ENCODE measurements around the gene S100A1. TPM values are rescaled to one million over a fixed set of nuclear protein-coding genes. Genes with fewer than 3 reads are reported as not detected.
"Not testable (repeated sequence)": the region's sequence is repeated elsewhere in the genome, so short reads cannot be mapped to it uniquely, and the experiment has no call there.

Gene S100A1
- polyA plus RNA-seq, 1 donor from 2014 or later: not detected

GRCh38 chr1:153631047-153632022 is 3.1 kb downstream of the S100A1 start:
- H3K36me3 Mint-ChIP-seq: peaks cover 1% of the 10 kb centered on the region

GRCh38 chr1:153633161-153633753 is 5.0 kb downstream of the S100A1 start:
- H3K27me3 Mint-ChIP-seq: no peaks in the 10 kb centered on the region
- H3K9me3 Mint-ChIP-seq: no peaks in the 10 kb centered on the region
- peak overlapping the region; percentile 93 to 100 (median 100) for H3K27ac Mint-ChIP-seq
- H3K36me3 Mint-ChIP-seq: peaks cover 3% of the 10 kb centered on the region
- H3K4me1 Mint-ChIP-seq: peaks cover 12 to 23% (median 17%) of the 10 kb centered on the region in 3 donors
- peak overlapping the region; percentile 90 to 100 (median 100) for H3K4me3 Mint-ChIP-seq

More at GRCh38 chr1:153631047-153632022, 3.1 kb downstream of the S100A1 start:
- peak overlapping the region in 1 of 4 donors; percentile 19 for H3K4me3 Mint-ChIP-seq
- peaks cover 4% of the 10 kb centered on the region for H3K27me3 Mint-ChIP-seq
- no peaks in the 10 kb centered on the region for H3K9me3 Mint-ChIP-seq
- H3K27ac Mint-ChIP-seq: no peak overlapping the region
- peaks cover 14 to 22% (median 14%) of the 10 kb centered on the region in 3 donors for H3K4me1 Mint-ChIP-seq

GRCh38 chr1:153633754-153634665 is 5.8 kb downstream of the S100A1 start, which contains the start of gene CHTOP:
Gene CHTOP (plus strand): TSS chr1:153634066. CDS start chr1:153636589, 2,523 bp downstream.
- peaks cover 3% of the 10 kb centered on the region for H3K36me3 Mint-ChIP-seq
- no peaks in the 10 kb centered on the region for H3K27me3 Mint-ChIP-seq
- peak within 1 kb of the TSS; percentile 93 to 100 (median 100) for H3K27ac Mint-ChIP-seq
- H3K4me1 Mint-ChIP-seq: peaks cover 12 to 23% (median 17%) of the 10 kb centered on the region in 3 donors
- H3K4me3 Mint-ChIP-seq: peak within 1 kb of the TSS; percentile 90 to 100 (median 100)
- no peaks in the 10 kb centered on the region for H3K9me3 Mint-ChIP-seq

- Mint-ChIP-seq H3K4me1 (peaks cover 12 to 20% (median 18%) of the 10 kb centered on the region in 3 donors), H3K4me3 (peak overlapping the region; percentile 42 to 100 (median 95)), H3K36me3 (peaks cover 3% of the 10 kb centered on the region), H3K27me3 (no peaks in the 10 kb centered on the region), H3K27ac (peak overlapping the region in 2 of 3 donors; percentile 55 to 56), H3K9me3 (no peaks in the 10 kb centered on the region)
These were observed 7.6 kb downstream of the S100A1 start for GRCh38 chr1:153635872-153636271.

GRCh38 chr1:153636312-153636711 is 8.1 kb downstream of the S100A1 start:
- Mint-ChIP-seq H3K36me3 (peaks cover 4% of the 10 kb centered on the region), H3K4me1 (peaks cover 14 to 21% (median 20%) of the 10 kb centered on the region in 3 donors), H3K4me3 (peak overlapping the region in 2 of 4 donors; percentile 52 to 64), H3K27ac (peak overlapping the region in 1 of 3 donors; percentile 46), H3K27me3 (no peaks in the 10 kb centered on the region), H3K9me3 (no peaks in the 10 kb centered on the region)

GRCh38 chr1:153638261-153638660 is 10.0 kb downstream of the S100A1 start:
- Mint-ChIP-seq H3K9me3 (no peaks in the 10 kb centered on the region), H3K4me3 (peak overlapping the region in 1 of 4 donors; percentile 58), H3K4me1 (peaks cover 19 to 22% (median 21%) of the 10 kb centered on the region in 3 donors), H3K27me3 (no peaks in the 10 kb centered on the region), H3K27ac (peak overlapping the region in 1 of 3 donors; percentile 11), H3K36me3 (peaks cover 7% of the 10 kb centered on the region)

GRCh38 chr1:153639280-153639679 is 11.0 kb downstream of the S100A1 start:
- Mint-ChIP-seq H3K4me1 (peaks cover 15 to 28% (median 18%) of the 10 kb centered on the region in 3 donors), H3K9me3 (no peaks in the 10 kb centered on the region), H3K4me3 (no peak overlapping the region), H3K27ac (no peak overlapping the region), H3K36me3 (peaks cover 5% of the 10 kb centered on the region), H3K27me3 (no peaks in the 10 kb centered on the region)

- H3K27ac Mint-ChIP-seq, H3K36me3 Mint-ChIP-seq, H3K27me3 Mint-ChIP-seq, H3K4me3 Mint-ChIP-seq, H3K9me3 Mint-ChIP-seq: not testable (repeated sequence)
- H3K4me1 Mint-ChIP-seq: peaks cover 13 to 28% (median 15%) of the 10 kb centered on the region in 3 donors
These were observed 12.0 kb downstream of the S100A1 start for GRCh38 chr1:153640213-153640612.

- no peaks in the 10 kb centered on the region for H3K27me3 Mint-ChIP-seq
- H3K4me3 Mint-ChIP-seq: no peak overlapping the region
- peak overlapping the region in 1 of 3 donors; percentile 31 for H3K27ac Mint-ChIP-seq
- peaks cover 5% of the 10 kb centered on the region for H3K36me3 Mint-ChIP-seq
- H3K9me3 Mint-ChIP-seq: no peaks in the 10 kb centered on the region
- peaks cover 10 to 31% (median 15%) of the 10 kb centered on the region in 3 donors for H3K4me1 Mint-ChIP-seq
These were observed 12.6 kb downstream of the S100A1 start for GRCh38 chr1:153640861-153641260.

GRCh38 chr1:153642161-153642560 is 13.9 kb downstream of the S100A1 start:
- peaks cover 9% of the 10 kb centered on the region for H3K36me3 Mint-ChIP-seq
- no peak overlapping the region for H3K27ac Mint-ChIP-seq

GRCh38 chr1:153643100-153643499 is 14.9 kb downstream of the S100A1 start:
- Mint-ChIP-seq H3K36me3 (peaks cover 7% of the 10 kb centered on the region), H3K27ac (no peak overlapping the region), H3K27me3 (no peaks in the 10 kb centered on the region), H3K4me1 (peaks cover 6 to 28% (median 13%) of the 10 kb centered on the region in 3 donors), H3K4me3 (no peak overlapping the region), H3K9me3 (no peaks in the 10 kb centered on the region)

More at GRCh38 chr1:153642161-153642560, 13.9 kb downstream of the S100A1 start:
- Mint-ChIP-seq H3K4me1 (peaks cover 10 to 32% (median 12%) of the 10 kb centered on the region in 3 donors), H3K27me3 (no peaks in the 10 kb centered on the region), H3K9me3 (no peaks in the 10 kb centered on the region), H3K4me3 (no peak overlapping the region)

GRCh38 chr1:153643816-153644215 is 15.6 kb downstream of the S100A1 start:
- peaks cover 7% of the 10 kb centered on the region for H3K36me3 Mint-ChIP-seq
- H3K27me3 Mint-ChIP-seq: no peaks in the 10 kb centered on the region
- H3K9me3 Mint-ChIP-seq: no peaks in the 10 kb centered on the region
- no peak overlapping the region for H3K27ac Mint-ChIP-seq
- H3K4me3 Mint-ChIP-seq: no peak overlapping the region
- H3K4me1 Mint-ChIP-seq: peaks cover 6 to 28% (median 13%) of the 10 kb centered on the region in 3 donors

GRCh38 chr1:153646672-153647345 is 18.6 kb downstream of the S100A1 start:
- Mint-ChIP-seq H3K36me3 (peaks cover 5% of the 10 kb centered on the region), H3K4me3 (no peak overlapping the region), H3K27me3 (no peaks in the 10 kb centered on the region), H3K9me3 (no peaks in the 10 kb centered on the region), H3K4me1 (peaks cover 8 to 18% (median 9%) of the 10 kb centered on the region in 3 donors), H3K27ac (peak overlapping the region in 2 of 3 donors; percentile 7 to 65)

- H3K27ac Mint-ChIP-seq: peak overlapping the region in 1 of 3 donors; percentile 65
- H3K4me1 Mint-ChIP-seq: peaks cover 5 to 18% (median 9%) of the 10 kb centered on the region in 3 donors
- peaks cover 5% of the 10 kb centered on the region for H3K36me3 Mint-ChIP-seq
- no peaks in the 10 kb centered on the region for H3K27me3 Mint-ChIP-seq
- H3K4me3 Mint-ChIP-seq: no peak overlapping the region
- no peaks in the 10 kb centered on the region for H3K9me3 Mint-ChIP-seq
These were observed 19.1 kb downstream of the S100A1 start for GRCh38 chr1:153647346-153647714.
